GM18526 (cell line): ENCODE measurements around the gene SOX12.

Experiments used
- POLR2A ChIP-seq: IDR thresholded peaks from 3 replicates; pipeline ENCODE4 v1.6.1; 2011; ENCODE audit not compliant: insufficient read length; ENCODE audit errors: extremely low read depth

Gene SOX12

GRCh38 chr20:313402-313801 is 11.9 kb upstream of the SOX12 start:
- no peak for TF ChIP-seq POLR2A

- TF ChIP-seq POLR2A: no peak
These were observed 11.4 kb upstream of the SOX12 start for GRCh38 chr20:313948-314347.

- TF ChIP-seq POLR2A: no peak
These were observed 8.9 kb upstream of the SOX12 start for GRCh38 chr20:316316-317068.

- TF ChIP-seq POLR2A: peak; percentile 69
These were observed 941 bp upstream of the SOX12 start for GRCh38 chr20:324177-325044.

GRCh38 chr20:325889-326644 is 715 bp downstream of the SOX12 start:
- TF ChIP-seq POLR2A: no peak

- TF ChIP-seq POLR2A: no peak
These were observed 1.4 kb downstream of the SOX12 start for GRCh38 chr20:326645-327185.

GRCh38 chr20:327186-328026 is 2.1 kb downstream of the SOX12 start:
- peak; percentile 66 for TF ChIP-seq POLR2A

- no peak for TF ChIP-seq POLR2A
These were observed 2.9 kb downstream of the SOX12 start for GRCh38 chr20:328027-328974.

GRCh38 chr20:328975-329695 is 3.8 kb downstream of the SOX12 start:
- TF ChIP-seq POLR2A: no peak

- TF ChIP-seq POLR2A: no peak
These were observed 4.5 kb downstream of the SOX12 start for GRCh38 chr20:329851-330232.

GRCh38 chr20:330233-331149 is 5.1 kb downstream of the SOX12 start:
- TF ChIP-seq POLR2A: no peak

GRCh38 chr20:334578-334977 is 9.2 kb downstream of the SOX12 start:
- no peak for TF ChIP-seq POLR2A
